Heart left ventricle (tissue), 13 donors: ENCODE measurements around the gene STK17A.

Experiments
- POLR2A ChIP-seq, 2 donors: fragments of 450-650 bp; IDR thresholded peaks; one replicate each; pipeline ENCODE4 v1.6.1; 2017; ENCODE audit warnings: antibody characterized with exemption in 2 of 2, mild to moderate bottlenecking in 2 of 2, moderate library complexity in 2 of 2
- TF ChIP-seq, protein P1 (sequence below), 12 donors: fragments of 200-600 bp; sonication (generic) in 4 of 12; IDR thresholded peaks; one replicate each; pipeline versions ENCODE4 v1.5.0 to v1.8.0; 2018 to 2022; ENCODE audit warnings: antibody characterized with exemption in 12 of 12, mild to moderate bottlenecking in 5 of 12
- donor health status: ischemic (EF 13 %, LVEDD 7.1; RV severe dilation, severe dysfunction).
- donor health status: DM: no; HTN: yes; CAD: no.
- donor health status: DM: no; HTN: no; CAD: no.
- donor health status: ischemic (EF 25% LVEDD 6.9; RV normal size, moderate dysfunction).
- donor health status: ischemic (EF 25% LVEDD 5.7; RV mildly dilated, moderate dysfunction).
- donor health status: ischemic (EF 35%, LVEDD 5.7; RV mildly dilated, moderate dysfunction).
- donor health status: nonischemic (EF 11% LVEDD 7.7; RV severe dilation, severe dysfunction).
- donor health status: DM: yes; HTN: yes; CAD: no.
- donor health status: PGD.
- donor health status: ischemic (EF 29% LVEDD 5.4; RV normal size, mild dysfunction).
- donor health status: nonischemic (EF 23%, LVEDD 6.1; RV moderate dilation, normal function).

DNA sequence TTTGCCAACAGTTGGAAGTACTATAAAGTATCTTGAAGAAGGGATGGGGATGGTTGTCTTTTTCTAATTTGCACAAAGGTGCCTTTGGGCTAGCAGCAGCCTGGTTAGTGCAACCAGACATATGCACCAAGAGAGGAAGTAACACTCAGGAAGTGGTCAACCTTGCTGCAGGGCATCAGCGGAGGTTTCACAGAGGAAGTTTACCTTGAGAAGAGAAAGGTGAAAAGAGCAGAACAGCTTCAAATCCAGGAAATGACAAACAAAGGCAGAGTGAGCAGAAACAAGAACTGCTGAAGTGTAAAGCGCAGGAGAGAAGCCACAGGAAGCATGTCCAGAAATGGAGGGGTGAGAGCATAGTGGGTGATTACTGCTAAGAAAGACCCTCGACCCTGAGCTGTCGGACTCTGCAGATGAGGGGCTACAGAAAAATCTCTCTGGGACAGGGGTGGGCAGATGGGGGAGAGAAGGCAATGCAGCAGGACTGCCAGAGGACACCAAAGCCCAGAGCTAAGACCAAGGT is 66.9 kb downstream of the STK17A start:
- TF ChIP-seq, protein P1, sequence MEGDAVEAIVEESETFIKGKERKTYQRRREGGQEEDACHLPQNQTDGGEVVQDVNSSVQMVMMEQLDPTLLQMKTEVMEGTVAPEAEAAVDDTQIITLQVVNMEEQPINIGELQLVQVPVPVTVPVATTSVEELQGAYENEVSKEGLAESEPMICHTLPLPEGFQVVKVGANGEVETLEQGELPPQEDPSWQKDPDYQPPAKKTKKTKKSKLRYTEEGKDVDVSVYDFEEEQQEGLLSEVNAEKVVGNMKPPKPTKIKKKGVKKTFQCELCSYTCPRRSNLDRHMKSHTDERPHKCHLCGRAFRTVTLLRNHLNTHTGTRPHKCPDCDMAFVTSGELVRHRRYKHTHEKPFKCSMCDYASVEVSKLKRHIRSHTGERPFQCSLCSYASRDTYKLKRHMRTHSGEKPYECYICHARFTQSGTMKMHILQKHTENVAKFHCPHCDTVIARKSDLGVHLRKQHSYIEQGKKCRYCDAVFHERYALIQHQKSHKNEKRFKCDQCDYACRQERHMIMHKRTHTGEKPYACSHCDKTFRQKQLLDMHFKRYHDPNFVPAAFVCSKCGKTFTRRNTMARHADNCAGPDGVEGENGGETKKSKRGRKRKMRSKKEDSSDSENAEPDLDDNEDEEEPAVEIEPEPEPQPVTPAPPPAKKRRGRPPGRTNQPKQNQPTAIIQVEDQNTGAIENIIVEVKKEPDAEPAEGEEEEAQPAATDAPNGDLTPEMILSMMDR (IDR thresholded peaks at IDR 0.05) = no peak
- TF ChIP-seq POLR2A (IDR thresholded peaks at IDR 0.05) = no peak
